ENCODE results near the gene SDK1.

SDK1 gene

DNA sequence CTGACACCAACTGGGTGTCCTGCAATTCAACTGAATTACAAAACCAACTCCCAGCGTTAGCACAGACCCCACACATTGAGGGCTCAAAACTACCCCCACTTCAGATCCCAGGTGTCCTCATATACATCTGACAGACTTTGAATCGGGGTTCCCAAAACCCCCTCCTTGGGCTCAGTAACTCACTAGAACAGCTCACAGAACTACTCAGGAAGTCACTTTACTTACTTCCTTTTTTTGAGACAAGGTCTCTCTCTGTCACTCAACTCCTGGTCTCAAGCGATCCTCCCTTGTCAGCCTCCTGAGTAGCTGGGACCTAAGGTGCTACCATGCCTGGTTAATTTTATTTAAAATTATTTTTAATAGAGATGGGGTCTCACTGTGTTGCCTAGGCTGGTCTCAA is 456.0 kb downstream of the SDK1 start:
- DNase-seq: no peak

DNA sequence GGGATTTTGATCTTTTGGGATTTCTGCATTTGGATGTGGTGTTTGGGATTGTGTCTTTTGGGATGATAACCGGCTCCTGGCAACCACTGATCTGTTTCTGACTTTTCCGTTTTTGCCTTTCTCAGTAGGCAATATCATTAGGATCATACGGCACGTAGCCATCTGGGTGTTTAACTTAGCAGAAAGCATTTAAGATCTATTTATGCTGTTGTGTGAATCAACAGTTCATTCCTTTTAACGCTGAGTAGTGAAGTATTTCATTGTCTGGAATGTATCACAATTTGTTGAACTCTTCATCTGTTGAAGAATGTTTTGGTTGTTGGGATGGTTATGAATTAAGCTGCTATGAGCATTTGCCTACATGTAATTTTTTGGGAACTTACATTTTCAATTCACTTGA is 459.6 kb downstream of the SDK1 start:
- DNase-seq: no peak

DNA sequence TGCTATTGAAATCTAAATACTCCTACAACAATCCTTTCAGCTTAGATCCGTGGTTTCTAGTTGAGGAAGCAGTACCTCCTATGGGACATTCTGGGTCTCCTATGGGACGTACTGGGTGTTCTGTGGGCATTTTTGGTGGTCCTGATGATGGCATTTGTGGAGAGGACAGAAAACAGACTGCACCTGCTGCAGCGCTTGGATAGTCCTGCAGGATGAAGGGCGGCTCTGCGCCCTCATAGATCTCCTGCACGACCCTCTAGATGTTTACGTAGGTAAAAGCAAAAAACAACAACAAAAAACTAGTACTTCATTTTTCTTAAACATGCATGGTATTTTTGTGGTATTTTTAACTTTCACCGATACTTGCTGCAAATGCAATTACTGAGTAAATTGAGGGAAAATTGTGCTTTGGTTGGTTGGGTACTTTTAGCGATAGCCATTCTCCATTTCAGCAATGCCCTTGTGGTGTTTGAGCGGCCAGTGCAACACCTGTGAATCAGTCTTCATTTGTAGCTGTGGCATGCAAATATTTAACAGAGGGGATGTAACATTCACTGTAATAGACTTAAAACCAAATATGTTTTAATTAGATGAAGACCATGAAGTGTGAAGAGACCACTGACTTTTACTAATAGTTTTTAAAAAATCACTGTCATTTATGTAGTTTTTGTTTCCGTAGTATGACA is 461.2 kb downstream of the SDK1 start:
- DNase-seq: no peak

DNA sequence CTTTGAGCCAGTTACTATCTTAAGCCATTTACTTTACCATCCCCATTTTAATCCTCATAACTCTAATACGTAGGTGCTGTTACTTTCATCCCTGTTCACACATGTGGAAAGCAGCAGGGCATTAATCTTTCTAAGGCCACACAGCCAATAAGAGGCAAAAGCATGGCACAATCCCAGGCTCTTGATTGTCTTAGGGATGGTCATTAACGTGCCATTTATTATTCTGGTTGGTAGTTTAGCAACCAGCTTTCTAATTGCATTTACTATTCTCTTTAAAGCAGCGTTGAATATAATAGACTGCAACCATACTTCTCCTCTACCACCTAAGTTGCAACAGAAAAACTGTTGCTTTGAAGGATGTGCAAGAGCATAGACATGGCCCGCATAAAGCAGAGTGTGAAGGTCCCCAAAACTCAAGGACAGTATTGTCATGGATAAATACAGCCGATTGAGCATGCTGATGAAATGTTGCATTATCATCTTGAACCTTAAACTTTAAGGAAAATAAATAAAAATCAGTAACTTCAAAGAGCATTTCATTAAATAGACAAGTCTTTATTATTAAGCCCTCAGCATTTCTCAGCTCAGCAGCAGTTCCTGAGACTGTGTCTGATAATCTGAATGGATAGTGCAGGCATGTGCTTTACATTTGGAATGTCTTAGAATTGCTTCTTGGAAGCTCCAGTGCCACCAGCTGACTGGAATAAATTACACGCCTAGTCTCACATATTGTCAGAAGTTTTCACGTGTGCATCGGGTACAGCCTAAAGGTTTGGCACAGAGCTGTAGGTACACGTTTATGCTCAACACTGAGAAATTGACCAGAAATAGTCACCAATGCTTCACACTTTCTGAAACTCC is 467.1 kb downstream of the SDK1 start:
- no peak for DNase-seq

DNA sequence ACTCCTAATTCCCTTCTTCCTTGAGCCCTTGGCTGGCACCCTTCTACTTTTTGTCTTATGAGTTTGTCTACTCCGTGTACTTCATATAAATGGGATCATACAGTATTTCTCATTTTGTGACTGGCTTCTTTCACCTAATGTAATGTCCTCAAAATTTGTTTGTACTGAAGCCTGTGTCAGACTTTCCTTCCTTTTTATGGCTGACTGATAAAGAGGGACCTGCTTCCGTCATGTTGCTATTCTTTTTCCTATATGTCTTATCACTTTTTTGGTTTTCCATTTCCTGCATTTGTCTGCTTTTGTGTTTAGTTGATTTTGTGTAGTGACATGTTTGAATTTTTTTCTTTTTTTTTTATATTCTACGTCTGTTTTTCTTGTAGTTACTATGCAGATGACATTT is 470.9 kb downstream of the SDK1 start:
- no peak for DNase-seq

DNA sequence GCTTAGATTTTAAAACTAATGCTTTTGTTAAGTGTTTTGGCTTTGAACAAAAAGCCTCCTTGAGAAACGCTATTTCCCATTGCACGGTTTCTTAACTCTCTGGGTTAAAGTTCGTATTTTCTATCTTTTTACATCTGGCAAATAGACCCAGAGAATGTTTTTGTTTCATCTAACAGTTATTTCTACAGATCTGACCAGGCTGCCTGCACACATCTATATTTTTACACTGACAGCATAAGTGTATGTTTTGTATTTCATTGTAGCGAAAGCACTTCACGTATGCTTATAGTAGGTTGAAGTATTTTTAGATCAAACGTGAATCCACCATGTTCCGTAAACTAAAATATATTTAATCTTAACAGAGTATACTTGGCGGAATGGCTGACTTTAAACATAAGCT is 477.3 kb downstream of the SDK1 start:
- DNase-seq: no peak

DNA sequence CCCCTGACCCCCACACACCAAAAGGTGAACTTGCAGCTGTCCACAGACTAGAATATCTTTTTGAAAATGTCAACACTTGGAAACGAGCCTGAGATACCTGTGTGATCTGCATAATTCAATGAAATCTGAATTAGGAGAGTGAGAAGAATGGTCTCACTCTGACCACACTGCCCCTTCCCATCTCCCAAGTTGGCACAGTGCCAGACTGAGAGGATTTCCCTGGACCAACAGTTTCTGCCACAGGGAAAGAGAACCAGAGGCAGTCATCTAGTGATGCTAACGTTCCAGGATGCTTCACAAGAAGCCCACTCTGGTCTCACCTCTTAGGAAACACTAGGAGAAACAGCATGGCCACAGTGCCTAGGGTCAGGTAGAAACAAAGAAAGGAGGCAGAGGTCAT is 479.0 kb downstream of the SDK1 start:
- DNase-seq: no peak

DNA sequence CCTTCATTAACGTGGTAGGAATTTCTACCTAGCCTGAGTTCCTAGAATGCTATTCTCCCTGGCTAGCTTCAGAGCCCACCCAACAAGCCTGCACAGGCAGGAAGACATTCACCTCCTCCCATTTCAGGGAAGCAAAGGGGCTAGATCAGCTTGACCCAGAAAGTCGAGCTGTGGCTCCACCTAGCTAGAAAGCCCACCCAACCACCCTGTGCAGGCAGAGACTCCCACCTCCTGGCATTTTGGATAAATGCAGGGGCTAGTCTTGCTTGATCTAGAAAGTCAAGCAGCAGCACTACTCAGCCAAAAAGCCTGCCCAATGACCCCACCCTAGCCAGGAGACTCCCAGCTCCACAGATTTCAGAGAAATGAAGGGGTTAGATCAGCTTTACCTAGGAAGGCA is 479.5 kb downstream of the SDK1 start:
- DNase-seq: no peak

DNA sequence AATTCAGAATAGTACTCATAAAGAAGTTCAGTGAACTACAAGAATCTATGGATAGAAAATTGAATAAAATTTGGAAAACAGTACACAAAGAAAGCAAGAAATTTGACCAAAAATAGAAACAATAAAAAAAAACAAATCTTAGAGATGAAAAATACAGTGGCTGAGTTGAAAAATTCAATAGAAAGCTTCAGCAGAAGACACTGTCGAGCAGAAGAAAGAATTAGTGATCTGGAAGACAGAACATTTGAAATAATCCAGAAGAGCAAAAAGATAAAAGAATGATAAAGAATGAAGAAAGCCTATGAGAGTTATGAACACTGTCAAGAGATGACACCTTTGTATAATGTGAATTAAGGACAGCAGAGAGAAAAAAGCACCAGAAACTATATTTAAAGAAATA is 480.6 kb downstream of the SDK1 start:
- DNase-seq: no peak

DNA sequence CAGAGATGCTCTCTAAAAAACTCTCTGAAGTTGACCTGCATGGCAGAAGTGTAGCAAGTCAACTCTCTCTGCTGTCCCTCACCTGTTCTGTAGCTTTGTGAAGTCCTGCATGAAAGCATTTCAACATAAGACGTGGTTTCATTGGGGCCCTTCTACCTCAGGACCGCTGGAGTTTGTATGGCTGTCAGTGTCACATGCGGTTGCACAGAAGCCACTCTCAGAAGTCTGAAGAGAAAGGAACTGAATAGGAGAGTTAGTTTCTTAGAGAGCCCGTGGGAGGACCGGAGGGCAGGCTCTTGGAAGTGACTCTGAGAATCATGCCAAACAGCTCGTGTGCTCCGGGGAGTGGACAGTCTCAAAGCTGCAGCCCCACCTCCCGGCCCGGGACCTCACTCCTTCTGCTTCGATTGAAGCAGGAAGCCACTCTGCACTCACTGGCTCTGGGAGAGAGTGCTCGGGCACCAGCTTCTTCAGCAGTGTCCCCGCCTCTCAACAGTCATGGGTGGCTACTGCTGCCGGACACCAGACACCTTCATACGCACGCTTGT is 486.7 kb downstream of the SDK1 start:
- no peak for DNase-seq

DNA sequence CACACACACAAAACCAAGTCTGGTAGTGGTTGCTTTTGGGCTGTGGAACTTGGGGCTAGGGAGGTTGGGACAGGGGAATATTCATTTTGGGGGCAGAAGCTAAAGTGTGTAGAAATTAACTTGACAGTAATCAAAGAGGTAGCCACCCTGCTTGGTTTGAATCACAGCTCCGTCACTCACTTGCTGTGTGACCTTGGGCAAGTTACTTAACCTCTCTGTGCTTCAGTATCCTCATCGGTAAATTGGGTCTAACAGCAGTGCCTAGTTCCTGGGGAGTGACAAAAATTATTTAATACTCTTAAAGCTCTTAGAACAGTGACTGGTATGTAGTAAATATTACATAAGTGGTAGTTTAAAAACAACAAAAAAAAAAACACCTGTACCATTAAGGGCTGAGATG is 489.8 kb downstream of the SDK1 start:
- DNase-seq: no peak

DNA sequence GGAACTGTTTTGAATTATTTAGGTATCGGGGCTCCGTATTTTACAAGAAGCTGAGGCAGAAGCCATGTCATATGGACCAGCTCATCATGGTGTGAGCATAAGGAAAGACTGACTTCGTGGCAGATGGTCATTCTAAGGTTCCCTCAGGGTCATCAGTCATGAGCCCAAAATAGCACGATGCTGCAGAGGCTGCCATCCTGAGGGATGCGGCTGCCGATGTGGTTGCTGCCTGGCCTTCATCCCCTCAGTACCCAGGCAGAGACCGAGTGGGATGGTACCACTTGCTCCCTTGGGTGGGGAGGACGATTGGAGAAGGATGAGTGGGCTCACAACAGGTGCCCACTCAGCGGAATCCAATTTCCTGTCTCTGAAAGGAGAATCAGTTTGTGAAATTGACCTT is 490.3 kb downstream of the SDK1 start:
- no peak for DNase-seq

DNA sequence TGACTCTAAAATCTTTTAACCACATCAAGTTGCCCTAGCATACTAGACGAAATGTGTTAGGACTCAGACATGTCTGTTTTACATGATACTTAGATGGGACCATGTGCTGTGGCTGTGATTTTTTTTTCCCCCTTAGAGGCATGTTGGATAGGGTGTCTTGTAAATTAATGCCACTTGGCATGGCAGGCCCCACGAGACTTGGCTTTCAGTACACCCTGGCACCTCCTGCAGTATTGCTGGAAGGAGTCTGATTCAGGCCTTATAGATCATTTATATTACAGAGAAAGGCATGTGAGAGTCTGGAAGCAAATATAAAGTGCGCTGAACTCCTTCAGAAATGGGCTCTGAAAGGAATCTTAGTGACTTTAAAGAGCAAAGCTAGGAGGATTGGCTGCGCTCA is 494.1 kb downstream of the SDK1 start:
- no peak for DNase-seq

DNA sequence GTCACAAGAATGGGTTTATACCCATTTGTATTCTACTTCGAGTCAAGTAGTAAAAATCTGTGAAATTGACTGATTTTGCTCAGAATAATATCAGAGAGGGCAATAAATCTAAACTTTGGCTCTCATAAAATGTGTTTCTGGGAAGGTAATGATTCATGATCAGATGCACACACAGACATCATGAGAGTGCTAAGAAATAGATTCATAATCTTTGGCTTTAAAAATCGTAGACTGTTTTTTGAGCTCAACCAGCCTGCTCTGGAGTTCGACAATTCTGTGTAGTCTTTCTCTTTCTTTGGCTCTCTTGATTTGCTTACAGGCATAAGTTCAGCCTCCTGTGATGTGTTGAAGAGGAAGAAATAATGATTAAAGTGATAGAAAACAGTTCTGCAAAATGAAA is 494.7 kb downstream of the SDK1 start:
- no peak for DNase-seq

DNA sequence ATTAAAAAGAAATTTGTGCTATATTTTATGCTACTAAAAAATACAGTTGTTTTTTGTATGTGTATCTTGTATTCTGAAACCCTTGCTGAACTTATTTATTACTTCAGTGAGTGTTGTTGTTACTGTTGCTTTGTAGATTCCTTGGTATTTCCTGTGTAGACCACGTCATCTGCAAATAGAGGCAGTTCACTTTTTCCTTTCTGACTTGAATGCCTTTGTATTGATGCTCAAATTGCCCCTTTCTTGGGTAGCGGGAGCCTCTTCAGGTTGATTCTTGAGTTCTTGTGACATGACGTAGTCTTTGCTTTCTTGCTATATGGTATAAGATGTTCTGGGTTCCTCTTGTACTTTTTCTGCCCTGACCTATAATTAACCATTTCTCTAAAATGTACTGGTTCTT is 504.1 kb downstream of the SDK1 start:
- no peak for DNase-seq

DNA sequence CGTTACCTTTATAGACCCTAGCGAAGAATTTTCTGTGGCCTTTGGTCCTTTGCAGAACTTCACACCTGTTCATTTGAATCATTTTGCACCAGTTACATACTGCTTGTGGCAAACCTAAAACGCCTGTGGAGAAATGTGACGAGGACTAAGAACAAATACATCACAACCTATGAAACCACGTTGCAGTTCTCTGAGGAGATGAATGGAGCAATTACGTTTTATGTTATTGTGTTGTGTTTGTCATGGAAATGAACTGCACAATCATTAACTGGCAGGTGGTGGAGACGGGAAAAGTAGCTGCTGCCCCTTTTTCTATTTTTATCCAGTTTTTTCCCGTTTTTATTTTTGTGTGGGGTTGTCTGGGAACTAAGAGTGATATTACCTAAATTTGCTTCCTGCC is 505.5 kb downstream of the SDK1 start:
- DNase-seq: no peak

DNA sequence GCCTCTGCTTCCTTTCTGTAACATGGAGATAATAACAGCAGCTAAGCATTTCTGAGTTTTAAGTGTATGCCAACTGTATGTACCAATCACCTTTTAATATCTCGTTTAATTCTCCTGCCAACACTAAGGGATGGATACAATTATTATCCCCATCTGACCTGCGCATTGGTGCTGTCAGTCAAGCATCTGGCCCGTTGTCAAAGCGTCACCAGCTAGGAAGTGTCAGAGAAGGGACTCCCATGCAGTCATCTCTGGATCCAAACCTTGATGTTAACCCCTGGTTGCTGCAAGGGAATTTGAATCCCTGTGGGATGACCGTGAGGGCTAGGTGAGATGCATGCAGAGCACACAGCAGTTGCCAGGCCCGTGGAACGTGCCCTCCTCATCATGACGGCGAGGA is 506.8 kb downstream of the SDK1 start:
- DNase-seq: no peak

DNA sequence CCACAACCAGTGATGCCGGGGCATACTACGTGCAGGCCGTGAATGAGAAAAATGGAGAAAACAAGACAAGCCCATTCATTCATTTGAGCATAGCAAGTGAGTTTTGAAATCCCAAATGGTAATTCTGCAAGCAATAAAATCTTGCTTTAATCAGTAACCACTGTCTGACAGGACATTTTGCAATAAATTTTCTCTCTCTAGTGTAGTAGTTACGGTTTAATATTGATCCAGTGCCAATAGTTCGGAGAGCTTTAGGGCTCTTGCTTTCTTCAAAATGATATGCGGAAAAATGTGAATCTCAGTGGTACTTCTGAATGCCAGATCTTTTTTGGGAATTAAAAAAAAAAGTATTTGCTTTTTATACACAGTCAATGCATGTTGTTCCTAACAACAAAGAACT is 520.4 kb downstream of the SDK1 start:
- DNase-seq: no peak

DNA sequence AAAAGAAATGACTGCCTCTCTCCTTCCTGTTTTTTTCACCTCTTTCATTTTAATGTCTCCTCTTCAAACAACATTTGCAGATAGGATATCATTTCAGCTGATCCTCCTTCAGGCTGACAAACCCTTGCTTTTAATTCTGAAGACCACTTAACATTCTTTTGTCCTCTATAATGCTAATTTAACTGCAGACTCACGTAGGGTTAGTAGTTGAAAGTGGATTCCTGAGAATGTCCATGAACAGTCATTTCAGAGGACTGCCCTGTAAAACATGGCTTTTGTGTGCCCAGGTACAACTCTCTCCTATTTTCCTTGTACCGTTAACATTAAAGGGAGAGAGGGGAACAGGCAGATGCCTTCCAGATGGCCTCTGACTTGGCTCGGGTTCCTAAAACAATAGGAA is 524.4 kb downstream of the SDK1 start:
- no peak for DNase-seq

DNA sequence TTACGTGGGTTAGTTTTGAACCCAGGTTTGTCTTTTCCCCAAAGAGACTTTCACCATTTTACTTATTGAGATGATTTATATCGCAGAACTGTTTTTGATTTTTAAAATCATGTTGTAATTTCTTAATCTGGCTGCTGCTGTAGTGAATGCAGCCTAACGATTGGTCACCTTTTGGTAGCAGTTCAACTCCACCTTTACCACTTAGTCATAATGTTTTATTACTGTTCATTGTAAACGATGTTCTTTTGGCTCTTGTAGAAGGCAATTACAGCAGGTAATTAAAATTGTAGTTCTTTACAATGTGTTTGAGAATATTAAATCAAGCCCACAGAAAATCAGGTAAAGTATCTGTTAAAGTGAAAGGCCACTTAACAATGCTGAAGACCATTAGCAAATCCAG is 531.1 kb downstream of the SDK1 start:
- no peak for DNase-seq

DNA sequence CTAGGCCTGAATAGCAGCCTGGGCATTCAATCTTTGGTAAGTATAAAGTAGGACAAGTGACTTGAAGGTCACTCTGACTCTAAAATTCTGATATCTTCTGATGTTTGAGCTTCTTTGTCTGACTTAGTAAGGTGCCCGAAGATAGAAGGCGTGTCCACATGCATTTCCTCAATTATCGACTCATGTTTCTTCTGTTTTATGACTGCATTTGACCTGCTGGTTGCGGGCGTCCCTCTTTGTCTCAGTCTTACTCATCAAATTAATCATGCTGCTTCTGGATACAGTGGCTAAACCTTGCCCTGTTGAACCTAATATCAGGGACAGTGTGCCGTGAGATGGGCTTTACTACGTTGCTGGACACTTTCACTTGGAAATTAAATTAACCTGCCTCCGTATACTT is 534.1 kb downstream of the SDK1 start:
- no peak for DNase-seq

DNA sequence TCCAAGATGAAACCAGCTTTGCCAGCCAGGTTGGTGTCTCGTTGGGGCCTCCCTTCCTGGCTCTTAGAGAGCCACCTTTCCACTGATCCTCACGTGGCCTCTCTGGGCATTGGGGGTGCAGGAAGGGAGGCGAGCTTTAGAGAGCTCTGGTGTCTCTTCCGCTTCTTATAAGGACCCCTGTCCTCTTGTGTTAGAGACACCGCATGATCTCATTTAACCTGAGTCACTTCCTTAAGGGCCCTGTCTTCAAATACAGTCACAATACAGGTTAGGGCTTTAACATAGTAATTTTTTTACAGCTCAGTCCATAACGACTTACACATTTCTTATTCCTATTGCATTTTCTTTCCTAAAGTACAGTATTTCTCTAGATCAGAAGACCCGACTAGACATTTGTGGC is 535.8 kb downstream of the SDK1 start:
- no peak for DNase-seq

DNA sequence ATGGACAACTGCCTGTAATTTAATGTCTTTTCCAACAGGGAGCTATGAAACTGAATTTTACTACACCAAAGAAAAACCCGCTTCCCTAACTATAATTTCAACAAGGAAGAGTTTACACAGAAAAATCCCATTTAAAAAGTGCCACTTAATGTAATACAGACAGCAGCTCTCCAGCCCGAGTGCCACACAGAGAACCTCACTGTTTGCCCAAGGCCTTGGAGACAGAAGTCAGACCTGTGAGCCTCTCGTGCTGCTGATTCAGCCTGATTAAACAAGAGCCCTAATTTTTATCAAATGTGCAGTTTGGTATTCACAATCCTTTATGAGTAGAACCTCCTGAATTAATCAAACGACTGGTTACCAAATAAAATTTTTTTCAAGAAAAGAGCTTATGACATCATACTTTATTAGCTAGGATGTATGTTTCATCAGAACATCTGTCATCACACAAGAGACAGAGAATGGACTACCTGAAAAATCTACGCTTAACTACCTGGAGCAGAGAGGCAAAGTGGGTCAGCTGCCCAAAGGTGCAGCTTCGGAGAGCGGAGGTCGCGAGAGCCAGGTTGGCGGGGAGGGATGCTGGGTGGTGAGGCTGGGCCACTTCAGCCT is 543.6 kb downstream of the SDK1 start:
- DNase-seq: no peak

DNA sequence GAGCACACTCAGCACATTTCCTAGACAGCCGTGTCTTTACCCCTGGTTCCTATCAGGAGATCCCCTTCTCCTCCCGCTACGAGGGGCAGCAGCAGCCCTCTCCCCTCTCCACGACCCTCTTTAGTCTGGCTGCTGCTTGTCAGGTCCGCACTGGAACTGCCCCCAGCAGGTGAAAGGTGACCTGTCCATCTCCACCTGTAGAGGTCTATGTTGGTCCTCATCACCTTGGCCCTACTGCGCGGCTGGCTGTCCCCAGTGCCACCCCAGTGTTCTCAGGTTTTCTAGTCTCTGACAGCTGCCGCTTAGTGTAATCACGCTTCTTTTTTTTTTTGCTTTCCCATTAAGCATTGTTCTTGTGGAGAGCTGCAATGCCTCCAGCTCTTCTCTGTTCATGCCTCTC is 545.7 kb downstream of the SDK1 start:
- DNase-seq: no peak
